Measurements from ENCODE around the gene LPP. TPM values are rescaled to one million over a fixed set of nuclear protein-coding genes. Genes with fewer than 3 reads are reported as not detected.

Gene LPP
- total and polyA plus RNA-seq, 8 donors: 23.1 to 220 (median 26.7) TPM

DNA sequence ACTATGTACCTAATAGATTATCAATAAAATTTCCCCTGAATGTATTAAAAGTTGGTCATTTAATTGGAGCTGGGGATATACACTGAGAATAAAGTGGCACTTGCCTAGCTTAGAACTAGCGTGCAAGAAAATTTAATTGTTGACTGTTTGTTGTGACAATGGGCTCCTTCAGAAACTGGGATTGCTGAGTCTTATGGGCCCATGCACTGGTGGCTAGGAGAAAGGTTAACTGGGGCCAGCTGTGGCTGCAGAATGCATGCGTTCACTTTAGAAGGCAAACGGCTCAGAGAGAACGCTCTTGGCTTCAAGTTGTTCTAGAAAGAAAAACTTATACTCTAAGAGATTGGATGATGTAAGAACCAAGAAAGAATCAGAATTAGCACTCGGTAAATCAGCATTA, 18.7 kb upstream of the LPP start:
- no peaks in the 10 kb centered on the region for H3K9me3 ChIP-seq
- H3K27ac ChIP-seq: no peak overlapping the region
- DNase-seq: no peak
- TF ChIP-seq, protein P1, sequence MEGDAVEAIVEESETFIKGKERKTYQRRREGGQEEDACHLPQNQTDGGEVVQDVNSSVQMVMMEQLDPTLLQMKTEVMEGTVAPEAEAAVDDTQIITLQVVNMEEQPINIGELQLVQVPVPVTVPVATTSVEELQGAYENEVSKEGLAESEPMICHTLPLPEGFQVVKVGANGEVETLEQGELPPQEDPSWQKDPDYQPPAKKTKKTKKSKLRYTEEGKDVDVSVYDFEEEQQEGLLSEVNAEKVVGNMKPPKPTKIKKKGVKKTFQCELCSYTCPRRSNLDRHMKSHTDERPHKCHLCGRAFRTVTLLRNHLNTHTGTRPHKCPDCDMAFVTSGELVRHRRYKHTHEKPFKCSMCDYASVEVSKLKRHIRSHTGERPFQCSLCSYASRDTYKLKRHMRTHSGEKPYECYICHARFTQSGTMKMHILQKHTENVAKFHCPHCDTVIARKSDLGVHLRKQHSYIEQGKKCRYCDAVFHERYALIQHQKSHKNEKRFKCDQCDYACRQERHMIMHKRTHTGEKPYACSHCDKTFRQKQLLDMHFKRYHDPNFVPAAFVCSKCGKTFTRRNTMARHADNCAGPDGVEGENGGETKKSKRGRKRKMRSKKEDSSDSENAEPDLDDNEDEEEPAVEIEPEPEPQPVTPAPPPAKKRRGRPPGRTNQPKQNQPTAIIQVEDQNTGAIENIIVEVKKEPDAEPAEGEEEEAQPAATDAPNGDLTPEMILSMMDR (IDR thresholded peaks at IDR 0.05): no peak
- H3K4me3 ChIP-seq: no peak overlapping the region
- no peaks in the 10 kb centered on the region for H3K4me1 ChIP-seq
- ATAC-seq: no peak
- H3K27me3 ChIP-seq: no peaks in the 10 kb centered on the region
- intact Hi-C loops (cut with DNase I): no loop called here
- no peaks in the 10 kb centered on the region for H3K36me3 ChIP-seq

DNA sequence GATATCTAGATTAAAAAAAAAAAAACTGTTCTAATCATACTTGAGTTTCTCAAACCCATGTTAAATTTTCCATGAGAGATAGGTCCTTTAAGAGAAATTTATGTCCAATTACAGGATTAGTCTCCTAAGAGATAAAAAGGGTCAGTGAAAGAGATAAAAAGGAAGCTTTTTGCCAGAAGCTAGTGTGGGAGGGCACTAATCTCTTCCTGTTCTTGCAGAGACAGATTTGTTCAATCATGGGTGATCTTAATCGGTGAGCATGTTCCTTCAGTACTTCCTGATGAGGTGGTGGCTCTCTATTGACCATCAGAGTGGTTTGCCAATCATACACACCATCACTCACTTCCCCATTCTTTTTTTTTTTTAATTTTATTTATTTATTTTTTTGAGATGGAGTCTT, 16.9 kb upstream of the LPP start:
- no peaks in the 10 kb centered on the region for H3K36me3 ChIP-seq
- ATAC-seq (no peak), DNase-seq (no peak)

DNA sequence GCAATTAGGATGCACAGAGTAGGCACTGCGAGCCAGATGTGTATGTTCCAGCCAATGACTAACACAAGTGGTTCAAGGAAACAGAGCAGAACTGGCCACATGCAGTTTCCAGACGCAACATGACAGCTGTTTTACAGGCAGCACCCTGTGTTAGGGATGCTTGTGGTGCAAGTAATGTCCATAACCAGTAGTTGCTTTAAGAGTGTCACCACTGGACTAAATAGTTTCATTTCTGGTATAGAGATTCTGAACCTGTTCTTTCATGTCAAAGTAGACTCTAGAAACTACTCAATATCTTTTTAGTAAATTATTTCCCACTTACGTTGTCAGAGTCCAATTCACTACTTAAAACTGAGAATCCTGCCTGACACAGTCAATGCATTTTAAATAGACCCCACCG, 14.5 kb upstream of the LPP start:
- no peak for ATAC-seq

More for the DNA sequence above, 16.9 kb upstream of the LPP start:
- H3K27ac ChIP-seq: no peak overlapping the region
- intact Hi-C loops (cut with DNase I): no loop called here
- no peaks in the 10 kb centered on the region for H3K27me3 ChIP-seq
- TF ChIP-seq, protein P1 (IDR thresholded peaks at IDR 0.05): no peak
- no peaks in the 10 kb centered on the region for H3K9me3 ChIP-seq
- no peak overlapping the region for H3K4me3 ChIP-seq
- H3K4me1 ChIP-seq: no peaks in the 10 kb centered on the region

DNA sequence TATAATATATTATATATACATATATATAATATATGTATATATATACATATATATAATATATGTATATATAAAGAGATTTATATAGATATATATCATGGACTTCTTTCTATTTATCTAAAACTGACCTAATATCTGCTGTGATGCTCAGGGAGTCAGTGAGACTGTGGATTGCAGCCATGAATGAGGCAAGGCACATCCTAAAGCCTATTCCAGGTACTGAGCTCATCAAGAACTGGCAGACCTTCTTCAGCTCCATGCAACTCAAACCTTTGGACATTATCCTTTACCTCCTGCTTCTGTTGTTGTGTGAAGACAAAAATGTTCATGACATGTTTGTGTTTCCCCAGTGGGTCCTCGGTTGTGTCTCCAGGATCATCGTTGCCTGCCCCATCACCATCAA, 7.7 kb upstream of the LPP start:
- TF ChIP-seq, protein P1 (IDR thresholded peaks at IDR 0.05): no peak
- Histone ChIP-seq H3K27ac (no peak overlapping the region), H3K36me3 (no peaks in the 10 kb centered on the region), H3K9me3 (no peaks in the 10 kb centered on the region), H3K4me1 (no peaks in the 10 kb centered on the region), H3K4me3 (no peak overlapping the region), H3K27me3 (no peaks in the 10 kb centered on the region)
- intact Hi-C loops (cut with DNase I): no loop called here
- no peak for ATAC-seq
- DNase-seq: no peak

More for the DNA sequence above, 14.5 kb upstream of the LPP start:
- Histone ChIP-seq H3K27me3 (no peaks in the 10 kb centered on the region), H3K36me3 (no peaks in the 10 kb centered on the region), H3K4me1 (no peaks in the 10 kb centered on the region), H3K9me3 (no peaks in the 10 kb centered on the region), H3K4me3 (no peak overlapping the region), H3K27ac (no peak overlapping the region)
- intact Hi-C loops (cut with DNase I): no loop called here
- TF ChIP-seq, protein P1 (IDR thresholded peaks at IDR 0.05): no peak
- DNase-seq: no peak

DNA sequence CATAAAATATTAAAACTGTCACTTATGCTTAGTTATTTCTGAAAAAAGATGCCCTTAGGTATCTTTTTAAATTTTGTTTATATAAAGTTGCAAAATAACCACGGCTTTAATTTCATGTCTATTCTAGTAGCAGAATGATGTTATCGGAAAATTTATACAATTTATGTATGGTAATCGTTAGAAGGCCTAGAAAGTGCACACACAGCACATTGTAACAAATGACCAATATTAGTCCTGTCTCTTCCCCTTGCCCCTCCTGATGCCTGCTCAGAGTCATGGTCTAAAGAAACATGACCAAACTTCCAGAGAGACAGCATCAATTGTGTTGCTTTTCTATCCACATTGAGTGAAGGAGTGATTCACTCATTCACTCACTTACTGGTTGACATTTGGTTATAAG, 6.2 kb upstream of the LPP start:
- no peak for DNase-seq
- Histone ChIP-seq H3K4me3 (no peak overlapping the region), H3K36me3 (no peaks in the 10 kb centered on the region), H3K27me3 (no peaks in the 10 kb centered on the region), H3K4me1 (peaks cover 0 to 11% of the 10 kb centered on the region in 2 donors), H3K9me3 (no peaks in the 10 kb centered on the region), H3K27ac (no peak overlapping the region)
- ATAC-seq: no peak
- TF ChIP-seq, protein P1 (IDR thresholded peaks at IDR 0.05): no peak
- intact Hi-C loops (cut with DNase I): no loop called here

Measured in left lung (tissue), 10 donors.